GM12878 (cell line): ENCODE results near the gene TMEM127. TPM values are rescaled to one million over a fixed set of nuclear protein-coding genes. Genes with fewer than 3 reads are reported as not detected.

Source experiments
- ATAC-seq: fragments of 200-7000 bp; cut with Tn5 transposase; 3 replicates; pipeline ENCODE4 v1.9.1; 2020; ENCODE audit warnings: mild to moderate bottlenecking, moderate library complexity
- BruUV-seq: library from RNA; stranded (reverse); fragments of 400-500 nt; replicated peaks from 2 replicates; lab custom pipeline; 2021; lab: Mats Ljungman, UMichigan
- CTCF ChIA-PET: fragments of 300-600 bp; sonication (Branson Sonifier 250); formaldehyde crosslinking; extraction: SDS; loops from one replicate; lab custom pipeline; 2021; ENCODE audit warnings: inconsistent platforms; lab: Yijun Ruan, JAX
- POLR2A ChIA-PET: fragments of 350-600 bp; formaldehyde crosslinking; extraction: SDS; loops from one replicate; lab custom pipeline; 2021; ENCODE audit warnings: inconsistent platforms; lab: Charles Lee
- RAD21 ChIA-PET: fragments of 300-600 bp; sonication (Branson Sonifier 250); formaldehyde crosslinking; loops from one replicate; lab custom pipeline; 2023; ENCODE audit warnings: antibody characterized with exemption; ENCODE audit not compliant: unreplicated experiment; lab: Charles Lee
- SMC1A ChIA-PET: fragments of 300-600 bp; sonication (Branson Sonifier 250); formaldehyde crosslinking; loops from one replicate; lab custom pipeline; 2023; ENCODE audit not compliant: unreplicated experiment, uncharacterized antibody; lab: Charles Lee
- DNase-seq: peaks from one replicate; pipeline ENCODE4 v3.0.0-alpha.2; 2011; ENCODE audit warnings: low read depth, low spot score
- FAIRE-seq: peaks from 3 replicates; lab custom pipeline; 2011; peaks lifted over from hg19 to GRCh38; lab: Jason Lieb, UNC
- H2AFZ ChIP-seq: 2 replicates; pipeline ENCODE4 v1.6.0; 2011; ENCODE audit warnings: low read depth, low read length, control low read depth; ENCODE audit not compliant: control insufficient read depth
- H3K27ac ChIP-seq: 2 replicates; pipeline ENCODE4 v1.5.1; 2011; ENCODE audit warnings: control low read depth; ENCODE audit not compliant: control insufficient read depth, insufficient read depth
- H3K27me3 ChIP-seq, 2 experiments: replicated peaks in 1 of 2; 2 replicates each; pipeline versions ENCODE4 v1.6.0 to v1.6.1; 2011; ENCODE audit warnings: low read length in 1 of 2; ENCODE audit not compliant: control insufficient read depth in 2 of 2, insufficient read depth in 2 of 2
- H3K36me3 ChIP-seq, 2 experiments: 2 replicates each; pipeline ENCODE4 v1.5.1; 2011; ENCODE audit warnings: low read length in 1 of 2; ENCODE audit not compliant: control insufficient read depth in 2 of 2, insufficient read depth in 2 of 2
- H3K4me1 ChIP-seq: 2 replicates; pipeline ENCODE4 v1.6.1; 2011; ENCODE audit warnings: mild to moderate bottlenecking, low read length, moderate library complexity, mixed read lengths; ENCODE audit not compliant: control insufficient read depth, insufficient read depth
- H3K4me2 ChIP-seq: 2 replicates; pipeline ENCODE4 v1.6.0; 2011; ENCODE audit warnings: control low read depth; ENCODE audit not compliant: control insufficient read depth, insufficient read depth
- H3K4me3 ChIP-seq: fragments of 200-600 bp; sonication (generic); 2 replicates; pipeline ENCODE4 v1.5.1; 2016
- H3K79me2 ChIP-seq: 2 replicates; pipeline ENCODE4 v1.6.0; 2011; ENCODE audit warnings: low read length; ENCODE audit not compliant: control insufficient read depth, insufficient read depth
- H3K9ac ChIP-seq: 2 replicates; pipeline ENCODE4 v1.8.0; 2011; ENCODE audit warnings: low read length, control low read depth, mixed read lengths; ENCODE audit not compliant: control insufficient read depth, insufficient read depth
- H3K9me3 ChIP-seq: replicated peaks from 3 replicates; pipeline ENCODE4 v1.5.1; 2011; ENCODE audit warnings: mild to moderate bottlenecking, low read length; ENCODE audit not compliant: control insufficient read depth, insufficient read depth
- H4K20me1 ChIP-seq: 2 replicates; pipeline ENCODE4 v1.6.0; 2011; ENCODE audit not compliant: control insufficient read depth, insufficient read depth
- ATF2 ChIP-seq: IDR thresholded peaks from 2 replicates; pipeline ENCODE4 v1.6.1; 2012; ENCODE audit warnings: low read length, inconsistent platforms
- BCL11A ChIP-seq: IDR thresholded peaks from 2 replicates; pipeline ENCODE4 v1.6.1; 2011; ENCODE audit warnings: low read depth, low read length
- CHD1 ChIP-seq: IDR thresholded peaks from 2 replicates; pipeline ENCODE4 v1.6.1; 2012; ENCODE audit warnings: low read depth, low read length, improper control_type of control experiment
- CREB1 ChIP-seq: IDR thresholded peaks from 2 replicates; pipeline ENCODE4 v1.6.1; 2012; ENCODE audit warnings: low read depth, mild to moderate bottlenecking, inconsistent platforms
- CREM ChIP-seq: IDR thresholded peaks from 2 replicates; pipeline ENCODE4 v1.6.1; 2014; ENCODE audit warnings: antibody characterized with exemption, low read depth
- DPF2 ChIP-seq: fragments of 450-650 bp; IDR thresholded peaks from 2 replicates; pipeline ENCODE4 v1.6.1; 2017; ENCODE audit warnings: mild to moderate bottlenecking
- EP300 ChIP-seq, 2 experiments: fragments of 150-350 bp in 1 of 2; IDR thresholded peaks; 2 replicates each; pipeline ENCODE4 v1.6.1; 2011 to 2012; ENCODE audit warnings: low read depth in 2 of 2, low read length in 2 of 2, borderline replicate concordance in 1 of 2, improper control_type of control experiment in 1 of 2, inconsistent platforms in 1 of 2; ENCODE audit not compliant: control insufficient read depth in 1 of 2
- FOS ChIP-seq: IDR thresholded peaks from 3 replicates; pipeline ENCODE4 v1.6.1; 2011; ENCODE audit warnings: borderline replicate concordance; ENCODE audit not compliant: insufficient read length; ENCODE audit errors: extremely low read depth
- HDAC2 ChIP-seq: fragments of 200-600 bp; sonication (generic); IDR thresholded peaks from 2 replicates; pipeline ENCODE4 v1.6.1; 2017
- IRF3 ChIP-seq: fragments of 450-650 bp; IDR thresholded peaks from 2 replicates; pipeline ENCODE4 v1.6.1; 2014; ENCODE audit warnings: mild to moderate bottlenecking
- JUNB ChIP-seq: IDR thresholded peaks from 2 replicates; pipeline ENCODE4 v1.6.1; 2016; ENCODE audit warnings: antibody characterized with exemption, mild to moderate bottlenecking
- NRF1 ChIP-seq: conservative IDR thresholded peaks from 2 replicates; pipeline ENCODE4 v1.6.1; 2011; ENCODE audit warnings: mild to moderate bottlenecking, low read depth, low read length, improper control_type of control experiment
- PAX8 ChIP-seq: fragments of 450-650 bp; IDR thresholded peaks from 2 replicates; pipeline ENCODE4 v1.6.1; 2017; ENCODE audit warnings: mild to moderate bottlenecking, moderate library complexity
- RAD21 ChIP-seq: IDR thresholded peaks from 2 replicates; pipeline ENCODE4 v1.6.1; 2011; ENCODE audit warnings: mild to moderate bottlenecking, low read depth, low read length, moderate library complexity; ENCODE audit not compliant: insufficient read depth
- RB1 ChIP-seq: fragments of 450-650 bp; formaldehyde crosslinking; IDR thresholded peaks from 2 replicates; pipeline ENCODE4 v1.6.1; 2017; ENCODE audit warnings: mild to moderate bottlenecking, borderline replicate concordance
- ZNF274 ChIP-seq: IDR thresholded peaks from one replicate; pipeline ENCODE4 v1.8.0; 2011; ENCODE audit not compliant: insufficient read length, insufficient read depth
- ZSCAN29 ChIP-seq: fragments of 450-650 bp; IDR thresholded peaks from 2 replicates; pipeline ENCODE4 v1.6.1; 2017; ENCODE audit warnings: mild to moderate bottlenecking, moderate library complexity
- WGBS: methylation state at CpG from one replicate; pipeline ENCODE4 v1.1.6; 2016; ENCODE audit warnings: low lambda C conversion rate; ENCODE audit not compliant: insufficient replicate concordance, insufficient coverage; ENCODE audit errors: missing lambda C conversion rate; 5-methylcytosine and 5-hydroxymethylcytosine counted together
- in situ Hi-C: fragments of 300-500 bp; cut with MboI; formaldehyde crosslinking; loops from 9 replicates; pipeline ENCODE4 v1.14.3; 2018; ENCODE audit warnings: mixed read lengths
- intact Hi-C: fragments of 100-400 bp; cut with micrococcal nuclease; formaldehyde crosslinking; loops from one replicate; pipeline ENCODE4 v1.14.2; 2022; ENCODE audit not compliant: unreplicated experiment
- polyA plus RNA-seq, 11 experiments: library from polyadenylated mRNA; depleted of rRNA in 4 of 11; unstranded in 6 of 11; stranded (reverse) in 5 of 11; fragments of >200 nt; fragmentation: Nextera tagmentation in 4 of 11; fragmentation: Illumina TruSeq in 1 of 11; extraction: Ambion mirVana in 4 of 11; extraction: Trizol in 1 of 11; gene quantifications; 1 replicate in 1 of 11; 2 replicates in 10 of 11; pipeline versions ENCODE4 v1.2.1 to v1.2.3, GENCODE V29; 2011 to 2016; ENCODE audit warnings: inconsistent platforms in 2 of 11, missing spikeins in 2 of 11, low read depth in 1 of 11
- total RNA-seq, 4 experiments: library from RNA; depleted of rRNA in 3 of 4; stranded (reverse); fragments of >200 nt in 3 of 4; fragmentation: Illumina TruSeq in 1 of 4; extraction: Trizol in 1 of 4; gene quantifications; 2 replicates each; pipeline versions ENCODE4 v1.2.1 to v1.2.3, GENCODE V29; 2013 to 2021
- TF ChIP-seq, protein P1 (sequence below): IDR thresholded peaks from 2 replicates; pipeline ENCODE4 v1.6.1; 2011; ENCODE audit warnings: borderline replicate concordance, low read depth, mild to moderate bottlenecking, moderate library complexity, low read length; ENCODE audit not compliant: insufficient read depth, poor library complexity, severe bottlenecking
- TF ChIP-seq, protein P2 (sequence below): IDR thresholded peaks from 2 replicates; pipeline ENCODE4 v1.6.1; 2011; ENCODE audit warnings: low read depth, mild to moderate bottlenecking, low read length, moderate library complexity, borderline replicate concordance; ENCODE audit errors: extremely low read depth

The TMEM127 gene
- total and polyA plus RNA-seq, 10 of the 15 experiments (the other 5 are each of a cell fraction or from before 2014, with no cell fraction given): 2.6 to 27.2 (median 17.7) TPM

- H3K4me3 ChIP-seq: no peak overlapping the region
- H3K27me3 ChIP-seq: no peaks in the 10 kb centered on the region
- H2AFZ ChIP-seq: no peak overlapping the region
- intact Hi-C loops (no loop called here), in situ Hi-C loops (loop anchor here (25.0 kb wide), 1 partner anchor 246 kb away; no protein-coding TSS in a partner anchor)
- H3K79me2 ChIP-seq: peaks cover 30% of the 10 kb centered on the region
- no peak for ATAC-seq
- RAD21 ChIA-PET: interaction anchor here (0.9 to 2.5 kb wide), 4 partner anchors 25 to 80 kb away, joined by 3 to 10 read pairs (median 6); partner anchors contain the start of gene STARD7
- no peak for FAIRE-seq
- POLR2A ChIA-PET: interaction anchor here (1.0 to 1.5 kb wide), 2 partner anchors 56 to 58 kb away, joined by 3 to 4 read pairs; no protein-coding TSS in a partner anchor
- SMC1A ChIA-PET: interaction anchor here (0.6 to 5.5 kb wide), 8 partner anchors 12 to 266 kb away, joined by 3 to 48 read pairs (median 18); partner anchors contain the start of gene ASTL
- H4K20me1 ChIP-seq: no peaks in the 10 kb centered on the region
- 81% methylated on average over 7 of the region's 7 CpGs for WGBS
- H3K4me2 ChIP-seq: no peak overlapping the region
- H3K27ac ChIP-seq: no peak overlapping the region
- peaks cover 17 to 29% of the 10 kb centered on the region in 2 experiments for H3K36me3 ChIP-seq
- H3K4me1 ChIP-seq: peaks cover 26% of the 10 kb centered on the region
- BruUV-seq: no TSS peak
- no peak overlapping the region for H3K9ac ChIP-seq
- DNase-seq: no peak
- CTCF ChIA-PET: interaction anchor here (0.6 to 7.5 kb wide), 8 partner anchors 9 to 120 kb away, joined by 3 to 90 read pairs (median 15); partner anchors contain the start of genes ASTL and STARD7
- no peaks in the 10 kb centered on the region for H3K9me3 ChIP-seq
- no peak for TF ChIP-seq RAD21
- TF ChIP-seq, protein P1, sequence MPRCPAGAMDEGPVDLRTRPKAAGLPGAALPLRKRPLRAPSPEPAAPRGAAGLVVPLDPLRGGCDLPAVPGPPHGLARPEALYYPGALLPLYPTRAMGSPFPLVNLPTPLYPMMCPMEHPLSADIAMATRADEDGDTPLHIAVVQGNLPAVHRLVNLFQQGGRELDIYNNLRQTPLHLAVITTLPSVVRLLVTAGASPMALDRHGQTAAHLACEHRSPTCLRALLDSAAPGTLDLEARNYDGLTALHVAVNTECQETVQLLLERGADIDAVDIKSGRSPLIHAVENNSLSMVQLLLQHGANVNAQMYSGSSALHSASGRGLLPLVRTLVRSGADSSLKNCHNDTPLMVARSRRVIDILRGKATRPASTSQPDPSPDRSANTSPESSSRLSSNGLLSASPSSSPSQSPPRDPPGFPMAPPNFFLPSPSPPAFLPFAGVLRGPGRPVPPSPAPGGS: no peak
- TF ChIP-seq DPF2: no peak
- no peak for TF ChIP-seq BCL11A
- TF ChIP-seq CHD1: no peak
- no peak for TF ChIP-seq ZNF274
- TF ChIP-seq ATF2: no peak
- TF ChIP-seq NRF1: no peak
- TF ChIP-seq RB1: no peak
- no peak for TF ChIP-seq IRF3
- no peak for TF ChIP-seq PAX8
- no peak for TF ChIP-seq EP300 (IDR thresholded peaks at IDR 0.05; ENCODE audit: borderline replicate concordance in 1 of 2, control insufficient read depth in 1 of 2, low read depth in 2 of 2, low read length in 2 of 2)
- TF ChIP-seq, protein P2, sequence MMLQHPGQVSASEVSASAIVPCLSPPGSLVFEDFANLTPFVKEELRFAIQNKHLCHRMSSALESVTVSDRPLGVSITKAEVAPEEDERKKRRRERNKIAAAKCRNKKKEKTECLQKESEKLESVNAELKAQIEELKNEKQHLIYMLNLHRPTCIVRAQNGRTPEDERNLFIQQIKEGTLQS: no peak
- no peak for TF ChIP-seq JUNB
- TF ChIP-seq CREB1: no peak
- no peak for TF ChIP-seq ZSCAN29
- TF ChIP-seq CREM: no peak
- no peak for TF ChIP-seq FOS
- no peak for TF ChIP-seq HDAC2
Measured at GRCh38 chr2:96258166-96259022, 7.4 kb downstream of the TMEM127 start.
